Endothelial cell of umbilical vein (primary cell): ENCODE results near the gene CPSF2. TPM values are rescaled to one million over a fixed set of nuclear protein-coding genes. Genes with fewer than 3 reads are reported as not detected.

ENCODE experiments used
- BruUV-seq: library from RNA; stranded (reverse); fragments of 400-500 nt; replicated peaks from 2 replicates; lab custom pipeline; 2021; lab: Mats Ljungman, UMichigan
- CTCF ChIA-PET: fragments of 300-600, 350-600 bp; sonication (Branson Sonifier 250); formaldehyde crosslinking; loops from one replicate; lab custom pipeline; 2021; ENCODE audit warnings: antibody characterized with exemption, inconsistent platforms; lab: Charles Lee
- POLR2A ChIA-PET: fragments of 300-600, 350-600 bp; sonication (Branson Sonifier 250); formaldehyde crosslinking; loops from one replicate; lab custom pipeline; 2021; ENCODE audit warnings: antibody characterized with exemption, inconsistent platforms; lab: Charles Lee
- DNase-seq: peaks from one replicate; pipeline ENCODE4 v3.0.0-alpha.2; 2011; ENCODE audit warnings: low read depth, low spot score
- FAIRE-seq: peaks from 2 replicates; lab custom pipeline; 2011; peaks lifted over from hg19 to GRCh38; lab: Jason Lieb, UNC
- H2AFZ ChIP-seq: 2 replicates; pipeline ENCODE4 v1.6.0; 2012; ENCODE audit warnings: low read depth, low read length, control low read depth, inconsistent platforms
- H3K27ac ChIP-seq: 2 replicates; pipeline ENCODE4 v1.5.1; 2011; ENCODE audit warnings: low read depth, mild to moderate bottlenecking, control low read depth, low read length, moderate library complexity; ENCODE audit not compliant: insufficient read depth
- H3K27me3 ChIP-seq, 2 experiments: 2 replicates each; pipeline versions ENCODE4 v1.6.0 to v1.6.1; 2011; ENCODE audit warnings: low read length in 2 of 2, mixed read lengths in 1 of 2; ENCODE audit not compliant: control insufficient read depth in 2 of 2, insufficient read depth in 2 of 2
- H3K36me3 ChIP-seq, 2 experiments: 2 replicates in 1 of 2; 3 replicates in 1 of 2; pipeline ENCODE4 v1.5.1; 2011; ENCODE audit warnings: low read length in 2 of 2, mild to moderate bottlenecking in 1 of 2, moderate library complexity in 1 of 2; ENCODE audit not compliant: control insufficient read depth in 2 of 2, insufficient read depth in 2 of 2; ENCODE audit errors: extremely low read depth in 1 of 2
- H3K4me1 ChIP-seq: 3 replicates; pipeline ENCODE4 v1.5.1; 2011; ENCODE audit warnings: mild to moderate bottlenecking, low read length; ENCODE audit not compliant: control insufficient read depth, insufficient read depth; ENCODE audit errors: extremely low read depth
- H3K4me2 ChIP-seq: 2 replicates; pipeline ENCODE4 v1.6.1; 2011; ENCODE audit warnings: low read length, control low read depth, mixed read lengths; ENCODE audit not compliant: insufficient read depth
- H3K4me3 ChIP-seq, 3 experiments: fragments of 200-600 bp in 1 of 3; sonication (generic), shearing (Covaris generic) in 1 of 3; replicated peaks in 1 of 3; 2 replicates each; pipeline ENCODE4 v1.5.1; 2011 to 2016; ENCODE audit warnings: control low read depth in 3 of 3, low read length in 3 of 3, mild to moderate bottlenecking in 2 of 3, inconsistent platforms in 1 of 3, low read depth in 1 of 3, moderate library complexity in 1 of 3; ENCODE audit not compliant: insufficient read depth in 1 of 3
- H3K79me2 ChIP-seq: 2 replicates; pipeline ENCODE4 v1.6.0; 2012; ENCODE audit warnings: low read length, inconsistent platforms; ENCODE audit not compliant: control insufficient read depth, insufficient read depth
- H3K9ac ChIP-seq: replicated peaks from 2 replicates; pipeline ENCODE3; 2011; ENCODE audit warnings: low read length, control low read depth; ENCODE audit not compliant: insufficient read depth; ENCODE audit errors: extremely low read depth
- H3K9me1 ChIP-seq: replicated peaks from 3 replicates; pipeline ENCODE4 v1.6.0; 2011; ENCODE audit warnings: mild to moderate bottlenecking, low read length; ENCODE audit not compliant: control insufficient read depth, insufficient read depth; ENCODE audit errors: extremely low read depth
- H3K9me3 ChIP-seq: replicated peaks from 2 replicates; pipeline ENCODE4 v1.5.1; 2012; ENCODE audit warnings: low read length, inconsistent platforms; ENCODE audit not compliant: control insufficient read depth, insufficient read depth
- H4K20me1 ChIP-seq: replicated peaks from 2 replicates; pipeline ENCODE3; 2011; ENCODE audit warnings: mild to moderate bottlenecking, low read length; ENCODE audit not compliant: control insufficient read depth, insufficient read depth; ENCODE audit errors: extremely low read depth
- EZH2 ChIP-seq: IDR thresholded peaks from 2 replicates; pipeline ENCODE4 v1.6.1; 2012; ENCODE audit warnings: borderline replicate concordance, low read depth, mild to moderate bottlenecking, moderate library complexity, low read length, inconsistent platforms; ENCODE audit not compliant: severe bottlenecking
- FOS ChIP-seq: IDR thresholded peaks from 2 replicates; pipeline ENCODE4 v1.6.1; 2011; ENCODE audit warnings: mild to moderate bottlenecking, low read length, moderate library complexity, borderline replicate concordance; ENCODE audit not compliant: insufficient read depth
- GATA2 ChIP-seq: IDR thresholded peaks from 2 replicates; pipeline ENCODE4 v1.7.0; 2011; ENCODE audit warnings: low read depth, mild to moderate bottlenecking, moderate library complexity, mixed read lengths, low read length; ENCODE audit not compliant: insufficient read length, insufficient read depth
- JUN ChIP-seq: IDR thresholded peaks from 2 replicates; pipeline ENCODE4 v1.6.1; 2011; ENCODE audit warnings: borderline replicate concordance, low read depth; ENCODE audit not compliant: insufficient read length, insufficient read depth
- MAX ChIP-seq: IDR thresholded peaks from 2 replicates; pipeline ENCODE4 v1.6.1; 2011; ENCODE audit not compliant: insufficient read depth, insufficient read length
- MYC ChIP-seq: IDR thresholded peaks from one replicate; pipeline ENCODE4 v1.6.1; 2011; ENCODE audit warnings: mild to moderate bottlenecking, low read depth, low read length
- POLR2A ChIP-seq: IDR thresholded peaks from 2 replicates; pipeline ENCODE4 v1.6.1; 2012; ENCODE audit warnings: low read depth, mild to moderate bottlenecking, control low read depth, low read length
- POLR2AphosphoS5 ChIP-seq: IDR thresholded peaks from 2 replicates; pipeline ENCODE4 v1.6.1; 2012; ENCODE audit warnings: low read depth, mild to moderate bottlenecking, control low read depth, low read length, moderate library complexity; ENCODE audit not compliant: insufficient read depth
- dilution Hi-C: fragments of 300-500 bp; cut with MboI; formaldehyde crosslinking; loops from one replicate; pipeline ENCODE4 v1.15.0; 2019; ENCODE audit warnings: low sequenced_read_pairs; ENCODE audit not compliant: extremely low pct_ligation_motif_present
- intact Hi-C: fragments of 100-400 bp; cut with micrococcal nuclease; formaldehyde crosslinking; loops from one replicate; pipeline ENCODE4 v1.10.0; 2022
- polyA plus RNA-seq, 4 experiments: library from polyadenylated mRNA; depleted of rRNA in 3 of 4; stranded (reverse) in 3 of 4; unstranded in 1 of 4; fragments of >200 nt; gene quantifications; 2 replicates each; pipeline versions ENCODE4 v1.2.1 to v1.2.3, GENCODE V29; 2011 to 2012; ENCODE audit warnings: missing spikeins in 1 of 4
- total RNA-seq: library from RNA; stranded (reverse); gene quantifications from 2 replicates; pipeline ENCODE4 v1.2.3, GENCODE V29; 2021
- TF ChIP-seq, protein P1 (sequence below), 2 donors: IDR thresholded peaks; 1 replicate in 1 of 2; 2 replicates in 1 of 2; pipeline ENCODE4 v1.5.1; 2011; ENCODE audit warnings: low read length in 2 of 2, mild to moderate bottlenecking in 2 of 2, moderate library complexity in 2 of 2, control low read depth in 1 of 2, inconsistent platforms in 1 of 2, low read depth in 1 of 2; ENCODE audit not compliant: insufficient read depth in 1 of 2; ENCODE audit errors: extremely low read depth in 1 of 2

The CPSF2 gene
- total and polyA plus RNA-seq, 2 donors (not counting 3 experiments of a cell fraction or from before 2014, with no cell fraction given), result 8.3 to 81.7 TPM

- ChIA-PET CTCF (no interaction called here), POLR2A (no interaction called here)
- H3K9me3 ChIP-seq, result no peaks in the 10 kb centered on the region
- H3K27ac ChIP-seq, result no peak overlapping the region
- no peaks in the 10 kb centered on the region for H3K79me2 ChIP-seq
- H3K4me3 ChIP-seq, result no peak overlapping the region
- no peak for TF ChIP-seq EZH2
- TF ChIP-seq GATA2, result no peak
- no peak for TF ChIP-seq MAX
- no peak for TF ChIP-seq JUN
- no peak for TF ChIP-seq MYC
- TF ChIP-seq POLR2AphosphoS5, result no peak
- DNase-seq, result no peak
- FAIRE-seq, result no peak
- H2AFZ ChIP-seq, result no peak overlapping the region
- H3K4me1 ChIP-seq, result no peaks in the 10 kb centered on the region
- H3K4me2 ChIP-seq, result no peak overlapping the region
- H3K27me3 ChIP-seq, result no peaks in the 10 kb centered on the region
- no peak overlapping the region for H3K9ac ChIP-seq
- no peaks in the 10 kb centered on the region for H4K20me1 ChIP-seq
- no peaks in the 10 kb centered on the region for H3K9me1 ChIP-seq
- intact Hi-C loops (no loop called here), dilution Hi-C loops (no loop called here)
- H3K36me3 ChIP-seq, result no peaks in the 10 kb centered on the region
- BruUV-seq, result no TSS peak
These were observed 86.1 kb downstream of the CPSF2 start for GRCh38 chr14:92207928-92208265.

DNA sequence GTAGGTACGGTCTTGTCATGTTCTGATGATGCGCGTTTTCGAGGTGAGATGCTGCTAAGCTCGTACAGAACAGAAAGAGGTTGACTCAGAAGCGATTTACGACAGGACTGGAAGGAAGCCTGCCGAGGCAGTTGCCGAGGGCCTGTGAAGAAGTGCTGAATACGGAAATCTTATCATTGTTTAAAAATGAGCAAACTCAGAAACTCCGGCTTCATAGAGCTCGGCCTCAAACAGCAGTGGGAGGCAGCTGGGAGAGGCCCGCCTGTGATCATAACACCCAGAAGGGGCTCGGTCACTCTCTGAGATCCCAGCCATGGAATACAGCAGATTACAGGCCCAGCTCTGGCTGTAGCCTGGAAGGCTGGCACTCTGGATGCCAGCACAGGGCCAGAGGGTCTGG is 87.4 kb downstream of the CPSF2 start:
- Histone ChIP-seq H4K20me1 (no peaks in the 10 kb centered on the region), H3K4me1 (no peaks in the 10 kb centered on the region), H3K9me1 (no peaks in the 10 kb centered on the region), H3K27me3 (no peaks in the 10 kb centered on the region), H3K79me2 (no peaks in the 10 kb centered on the region), H3K9ac (no peak overlapping the region), H3K4me2 (no peak overlapping the region), H2AFZ (no peak overlapping the region), H3K36me3 (no peaks in the 10 kb centered on the region), H3K4me3 (no peak overlapping the region), H3K27ac (no peak overlapping the region), H3K9me3 (no peaks in the 10 kb centered on the region)
- intact Hi-C loops (no loop called here), dilution Hi-C loops (no loop called here)
- ChIA-PET CTCF (no interaction called here), POLR2A (no interaction called here)
- TF ChIP-seq MYC (no peak), JUN (no peak), POLR2AphosphoS5 (no peak), GATA2 (no peak), MAX (no peak), EZH2 (no peak), FOS (no peak), POLR2A (no peak)
- TF ChIP-seq, protein P1, sequence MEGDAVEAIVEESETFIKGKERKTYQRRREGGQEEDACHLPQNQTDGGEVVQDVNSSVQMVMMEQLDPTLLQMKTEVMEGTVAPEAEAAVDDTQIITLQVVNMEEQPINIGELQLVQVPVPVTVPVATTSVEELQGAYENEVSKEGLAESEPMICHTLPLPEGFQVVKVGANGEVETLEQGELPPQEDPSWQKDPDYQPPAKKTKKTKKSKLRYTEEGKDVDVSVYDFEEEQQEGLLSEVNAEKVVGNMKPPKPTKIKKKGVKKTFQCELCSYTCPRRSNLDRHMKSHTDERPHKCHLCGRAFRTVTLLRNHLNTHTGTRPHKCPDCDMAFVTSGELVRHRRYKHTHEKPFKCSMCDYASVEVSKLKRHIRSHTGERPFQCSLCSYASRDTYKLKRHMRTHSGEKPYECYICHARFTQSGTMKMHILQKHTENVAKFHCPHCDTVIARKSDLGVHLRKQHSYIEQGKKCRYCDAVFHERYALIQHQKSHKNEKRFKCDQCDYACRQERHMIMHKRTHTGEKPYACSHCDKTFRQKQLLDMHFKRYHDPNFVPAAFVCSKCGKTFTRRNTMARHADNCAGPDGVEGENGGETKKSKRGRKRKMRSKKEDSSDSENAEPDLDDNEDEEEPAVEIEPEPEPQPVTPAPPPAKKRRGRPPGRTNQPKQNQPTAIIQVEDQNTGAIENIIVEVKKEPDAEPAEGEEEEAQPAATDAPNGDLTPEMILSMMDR (IDR thresholded peaks at IDR 0.05; ENCODE audit: extremely low read depth in 1 of 2, insufficient read depth in 1 of 2, low read depth in 1 of 2, low read length in 2 of 2), result no peak
- DNase-seq (no peak), FAIRE-seq (no peak)
- BruUV-seq, result no TSS peak
